HCEC 1CT (cell line): ENCODE data around the gene GRIP1.
"Not testable (repeated sequence)": the region's sequence is repeated elsewhere in the genome, so short reads cannot be mapped to it uniquely, and the experiment has no call there.

ENCODE experiments used
- DNase-seq: peaks from one replicate; pipeline ENCODE4 v3.0.0-alpha.2; 2017

GRIP1 gene

GRCh38 chr12:66516133-66516532, 162.7 kb downstream of the GRIP1 start:
- DNase-seq, result no peak

- DNase-seq, result peak; percentile 6
Observed at GRCh38 chr12:66514581-66514980, 164.3 kb downstream of the GRIP1 start.

- no peak for DNase-seq
Observed at GRCh38 chr12:66508025-66508424, 170.9 kb downstream of the GRIP1 start.

- no peak for DNase-seq
Observed at GRCh38 chr12:66503746-66504145, 175.1 kb downstream of the GRIP1 start.

GRCh38 chr12:66502911-66503310, 176.0 kb downstream of the GRIP1 start:
- no peak for DNase-seq

- no peak for DNase-seq
Observed at GRCh38 chr12:66500841-66501240, 178.0 kb downstream of the GRIP1 start.

GRCh38 chr12:66500091-66500490, 178.8 kb downstream of the GRIP1 start:
- DNase-seq, result no peak

GRCh38 chr12:66499000-66499399, 179.9 kb downstream of the GRIP1 start:
- DNase-seq, result no peak

GRCh38 chr12:66498059-66498458, 180.8 kb downstream of the GRIP1 start:
- DNase-seq, result not testable (repeated sequence)

GRCh38 chr12:66497008-66497897, 181.6 kb downstream of the GRIP1 start:
- DNase-seq, result no peak

- DNase-seq, result no peak
Observed at GRCh38 chr12:66496595-66496994, 182.3 kb downstream of the GRIP1 start.

GRCh38 chr12:66495709-66496108, 183.2 kb downstream of the GRIP1 start:
- DNase-seq, result no peak

- no peak for DNase-seq
Observed at GRCh38 chr12:66493819-66494218, 185.1 kb downstream of the GRIP1 start.

- no peak for DNase-seq
Observed at GRCh38 chr12:66491853-66492252, 187.0 kb downstream of the GRIP1 start.

GRCh38 chr12:66482351-66483203, 196.3 kb downstream of the GRIP1 start:
- DNase-seq, result no peak

GRCh38 chr12:66467932-66468331, 210.9 kb downstream of the GRIP1 start:
- DNase-seq, result no peak

GRCh38 chr12:66461331-66461730, 217.5 kb downstream of the GRIP1 start:
- no peak for DNase-seq

- DNase-seq, result no peak
Observed at GRCh38 chr12:66459944-66460482, 218.9 kb downstream of the GRIP1 start.

GRCh38 chr12:66456612-66457011, 222.3 kb downstream of the GRIP1 start:
- DNase-seq, result no peak

- peak; percentile 2 for DNase-seq
Observed at GRCh38 chr12:66453844-66454243, 225.0 kb downstream of the GRIP1 start.

GRCh38 chr12:66453120-66453519, 225.8 kb downstream of the GRIP1 start:
- no peak for DNase-seq

- DNase-seq, result no peak
Observed at GRCh38 chr12:66449531-66449930, 229.3 kb downstream of the GRIP1 start.

- DNase-seq, result no peak
Observed at GRCh38 chr12:66447643-66448042, 231.2 kb downstream of the GRIP1 start.

- no peak for DNase-seq
Observed at GRCh38 chr12:66446276-66446675, 232.6 kb downstream of the GRIP1 start.
